SK-N-SH (cell line): ENCODE measurements around the gene HAUS3. TPM values are rescaled to one million over a fixed set of nuclear protein-coding genes. Genes with fewer than 3 reads are reported as not detected.

ENCODE experiments used
- CTCF ChIA-PET: fragments of 300-600, 350-600 bp; formaldehyde crosslinking; extraction: SDS; loops from one replicate; lab custom pipeline; 2021; lab: Yijun Ruan, JAX
- POLR2A ChIA-PET: fragments of 350-600 bp; sonication (Branson Sonifier 250); formaldehyde crosslinking; extraction: SDS; loops from one replicate; lab custom pipeline; 2020; ENCODE audit warnings: antibody characterized with exemption, inconsistent platforms; lab: Yijun Ruan, JAX
- DNase-seq: peaks from one replicate; pipeline ENCODE4 v3.0.0; 2012
- H2AFZ ChIP-seq: fragments of 200-600 bp; sonication (generic); 2 replicates; pipeline ENCODE4 v1.8.1; 2016; ENCODE audit warnings: antibody characterized with exemption, mild to moderate bottlenecking, low read depth
- H3F3A ChIP-seq: fragments of 200-600 bp; sonication (generic); replicated peaks from 2 replicates; pipeline ENCODE3; 2016; ENCODE audit warnings: antibody characterized with exemption, mild to moderate bottlenecking; ENCODE audit not compliant: insufficient read depth
- H3K27ac ChIP-seq, 2 experiments: fragments of 200-500 bp in 1 of 2; fragments of 200-600 bp in 1 of 2; sonication (Bioruptor generic) in 1 of 2; sonication (generic), shearing (Covaris generic) in 1 of 2; 2 replicates each; pipeline versions ENCODE4 v1.5.1 to v1.6.1; 2014 to 2016; ENCODE audit warnings: low read depth in 2 of 2, inconsistent platforms in 1 of 2, low read length in 1 of 2, mild to moderate bottlenecking in 1 of 2, mixed read lengths in 1 of 2
- H3K27me3 ChIP-seq: fragments of 200-600 bp; sonication (generic), shearing (Covaris generic); 2 replicates; pipeline ENCODE4 v1.6.1; 2016; ENCODE audit warnings: mixed run types; ENCODE audit not compliant: insufficient read depth
- H3K36me3 ChIP-seq, 2 experiments: fragments of 200-500 bp in 1 of 2; fragments of 200-600 bp in 1 of 2; sonication (Bioruptor generic) in 1 of 2; sonication (generic) in 1 of 2; replicated peaks in 1 of 2; 2 replicates each; pipeline versions ENCODE3 to v1.5.1; 2014 to 2016; ENCODE audit warnings: low read length in 1 of 2, mild to moderate bottlenecking in 1 of 2; ENCODE audit not compliant: insufficient read depth in 2 of 2, control insufficient read depth in 1 of 2
- H3K4me1 ChIP-seq, 2 experiments: fragments of 200-500 bp in 1 of 2; fragments of 200-600 bp in 1 of 2; sonication (Bioruptor generic) in 1 of 2; sonication (generic), shearing (Covaris generic) in 1 of 2; 2 replicates each; pipeline versions ENCODE4 v1.5.1 to v1.6.1; 2014 to 2016; ENCODE audit warnings: low read depth in 1 of 2, low read length in 1 of 2, mixed run types in 1 of 2; ENCODE audit not compliant: insufficient read depth in 2 of 2, control insufficient read depth in 1 of 2
- H3K4me2 ChIP-seq: fragments of 200-600 bp; sonication (generic), shearing (Covaris generic); 2 replicates; pipeline ENCODE4 v1.6.1; 2017; ENCODE audit warnings: mixed run types
- H3K4me3 ChIP-seq, 2 experiments: fragments of 200-500 bp in 1 of 2; fragments of 200-600 bp in 1 of 2; sonication (Bioruptor generic) in 1 of 2; sonication (generic), shearing (Covaris generic) in 1 of 2; 2 replicates each; pipeline versions ENCODE4 v1.5.1 to v1.8.1; 2014 to 2016; ENCODE audit warnings: low read depth in 2 of 2, inconsistent platforms in 1 of 2, low read length in 1 of 2, mild to moderate bottlenecking in 1 of 2, mixed read lengths in 1 of 2, moderate library complexity in 1 of 2
- H3K79me2 ChIP-seq: fragments of 200-600 bp; sonication (generic); 2 replicates; pipeline ENCODE4 v1.8.1; 2017; ENCODE audit warnings: mild to moderate bottlenecking; ENCODE audit not compliant: insufficient read depth
- H3K9ac ChIP-seq: fragments of 200-600 bp; sonication (generic); 2 replicates; pipeline ENCODE4 v1.6.1; 2017; ENCODE audit warnings: mixed run types
- H3K9me2 ChIP-seq: fragments of 200-600 bp; sonication (generic); 2 replicates; pipeline ENCODE4 v1.6.1; 2017; ENCODE audit warnings: mixed run types
- H3K9me3 ChIP-seq: fragments of 200-600 bp; sonication (generic); 2 replicates; pipeline ENCODE4 v1.6.1; 2017; ENCODE audit warnings: mixed run types, mild to moderate bottlenecking, moderate library complexity
- H4K20me1 ChIP-seq: fragments of 200-600 bp; sonication (generic); 2 replicates; pipeline ENCODE4 v1.6.1; 2017; ENCODE audit warnings: mild to moderate bottlenecking, mixed run types; ENCODE audit not compliant: insufficient read depth
- FOSL2 ChIP-seq: IDR thresholded peaks from 2 replicates; pipeline ENCODE4 v1.4.0; 2012; ENCODE audit warnings: low read depth, mild to moderate bottlenecking, moderate library complexity, borderline replicate concordance
- FOXM1 ChIP-seq: IDR thresholded peaks from 2 replicates; pipeline ENCODE4 v1.4.0; 2012; ENCODE audit warnings: low read depth, mild to moderate bottlenecking
- GATA2 ChIP-seq: sonication (generic); formaldehyde crosslinking; IDR thresholded peaks from 2 replicates; pipeline ENCODE4 v1.5.0; 2020; ENCODE audit warnings: mild to moderate bottlenecking, missing genetic modification reagents
- MXI1 ChIP-seq: IDR thresholded peaks from 2 replicates; pipeline ENCODE4 v1.6.1; 2012; ENCODE audit warnings: mild to moderate bottlenecking, low read depth, low read length, improper control_type of control experiment
- RCOR1 ChIP-seq: fragments of 150-350 bp; IDR thresholded peaks from 2 replicates; pipeline ENCODE4 v1.6.1; 2017; ENCODE audit warnings: antibody characterized with exemption, low read length
- SMC3 ChIP-seq: IDR thresholded peaks from 2 replicates; pipeline ENCODE4 v1.6.1; 2012; ENCODE audit warnings: low read depth, low read length, improper control_type of control experiment
- WGBS: methylation state at CpG from one replicate; pipeline ENCODE4 v1.1.6; 2017; ENCODE audit warnings: low lambda C conversion rate; 5-methylcytosine and 5-hydroxymethylcytosine counted together
- polyA plus RNA-seq, 3 experiments: library from polyadenylated mRNA; depleted of rRNA; stranded (reverse); fragments of >200 nt; gene quantifications; 2 replicates each; pipeline ENCODE4 v1.2.3, GENCODE V29; 2012
- TF ChIP-seq, protein P1 (sequence below): fragments of 200-600 bp; sonication (generic); IDR thresholded peaks from 2 replicates; pipeline ENCODE4 v1.6.1; 2017; ENCODE audit warnings: antibody characterized with exemption, mild to moderate bottlenecking, moderate library complexity
- TF ChIP-seq, protein P2 (sequence below): IDR thresholded peaks from 2 replicates; pipeline ENCODE4 v1.4.0; 2012; ENCODE audit warnings: low read depth
- TF ChIP-seq, protein P3 (sequence below): IDR thresholded peaks from 2 replicates; pipeline ENCODE4 v1.6.1; 2012; ENCODE audit warnings: mild to moderate bottlenecking, low read depth, low read length, moderate library complexity

The HAUS3 gene
- polyA plus RNA-seq, 1 of the 3 experiments (the other 2 are of a cell fraction) = 6.3 TPM

DNA sequence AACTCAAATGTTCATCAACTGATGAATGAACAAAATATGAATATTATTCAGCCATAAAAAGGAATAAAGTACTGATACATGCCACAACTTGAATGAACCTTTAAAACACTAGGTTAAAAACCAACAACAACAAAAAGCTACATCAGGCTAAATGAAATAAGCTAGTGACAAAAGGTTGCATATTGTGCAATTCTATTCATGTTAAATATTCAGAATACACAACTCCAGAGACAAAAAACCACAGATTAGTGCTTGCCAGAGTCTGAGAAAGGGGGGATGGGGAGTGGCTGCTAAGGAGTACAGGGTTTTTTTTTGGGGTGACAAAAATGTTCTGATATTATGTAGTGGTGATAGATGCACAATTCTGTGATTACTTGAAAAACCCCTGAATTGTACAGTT lies 58.5 kb downstream of the HAUS3 start:
- Histone ChIP-seq H3K4me1 (no peaks in the 10 kb centered on the region), H3K4me3 (no peak overlapping the region), H3K79me2 (no peaks in the 10 kb centered on the region)
- POLR2A ChIA-PET = interaction anchor here (0.6 kb wide), 1 partner anchor 960 kb away, joined by 6 read pairs; no protein-coding TSS in a partner anchor
- no peak for TF ChIP-seq FOXM1
- TF ChIP-seq, all 33 proteins: peak for 0
- Histone ChIP-seq H3F3A (peaks cover 3% of the 10 kb centered on the region), H3K9me2 (no peaks in the 10 kb centered on the region), H4K20me1 (no peaks in the 10 kb centered on the region), H3K27me3 (no peaks in the 10 kb centered on the region), H2AFZ (no peak overlapping the region), H3K9me3 (no peaks in the 10 kb centered on the region), H3K36me3 (no peaks in the 10 kb centered on the region), H3K4me2 (no peak overlapping the region), H3K27ac (no peak overlapping the region), H3K9ac (no peak overlapping the region)
- CTCF ChIA-PET = interaction anchor here (0.8 kb wide), 1 partner anchor 11 kb away, joined by 3 read pairs; no protein-coding TSS in a partner anchor
- no peak for DNase-seq

DNA sequence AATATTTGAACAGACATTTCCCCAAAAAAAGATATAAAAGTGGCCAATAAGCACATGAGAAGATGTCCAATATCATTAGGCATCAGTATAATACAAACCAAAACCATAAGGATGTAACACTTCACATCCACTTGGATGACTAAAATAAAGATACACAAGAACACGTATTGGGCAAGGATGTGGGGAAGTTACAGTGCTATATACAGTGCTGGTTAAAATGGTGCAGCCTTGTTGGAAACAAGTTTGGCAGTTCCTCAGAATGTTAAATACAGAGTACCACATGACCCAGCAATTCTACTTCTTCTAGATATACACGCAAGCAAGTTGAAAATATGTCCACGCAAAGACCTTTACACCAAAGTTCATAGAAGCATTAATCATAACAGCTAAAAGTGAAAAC lies 58.9 kb downstream of the HAUS3 start:
- Histone ChIP-seq H3K27me3 (no peaks in the 10 kb centered on the region), H3K4me2 (no peak overlapping the region), H3K36me3 (no peaks in the 10 kb centered on the region), H3K9me2 (no peaks in the 10 kb centered on the region), H3K27ac (no peak overlapping the region), H3K79me2 (no peaks in the 10 kb centered on the region), H3K9ac (no peak overlapping the region), H3F3A (peaks cover 3% of the 10 kb centered on the region), H2AFZ (no peak overlapping the region), H3K4me1 (no peaks in the 10 kb centered on the region), H3K4me3 (no peak overlapping the region), H4K20me1 (no peaks in the 10 kb centered on the region), H3K9me3 (no peaks in the 10 kb centered on the region)
- ChIA-PET CTCF (interaction anchor here (0.8 kb wide), 1 partner anchor 10 kb away, joined by 3 read pairs; no protein-coding TSS in a partner anchor), POLR2A (no interaction called here)
- 88% methylated on average over 3 of the region's 3 CpGs for WGBS
- no peak for DNase-seq
- TF ChIP-seq MXI1 = no peak
- TF ChIP-seq GATA2 = no peak
- TF ChIP-seq, protein P1, sequence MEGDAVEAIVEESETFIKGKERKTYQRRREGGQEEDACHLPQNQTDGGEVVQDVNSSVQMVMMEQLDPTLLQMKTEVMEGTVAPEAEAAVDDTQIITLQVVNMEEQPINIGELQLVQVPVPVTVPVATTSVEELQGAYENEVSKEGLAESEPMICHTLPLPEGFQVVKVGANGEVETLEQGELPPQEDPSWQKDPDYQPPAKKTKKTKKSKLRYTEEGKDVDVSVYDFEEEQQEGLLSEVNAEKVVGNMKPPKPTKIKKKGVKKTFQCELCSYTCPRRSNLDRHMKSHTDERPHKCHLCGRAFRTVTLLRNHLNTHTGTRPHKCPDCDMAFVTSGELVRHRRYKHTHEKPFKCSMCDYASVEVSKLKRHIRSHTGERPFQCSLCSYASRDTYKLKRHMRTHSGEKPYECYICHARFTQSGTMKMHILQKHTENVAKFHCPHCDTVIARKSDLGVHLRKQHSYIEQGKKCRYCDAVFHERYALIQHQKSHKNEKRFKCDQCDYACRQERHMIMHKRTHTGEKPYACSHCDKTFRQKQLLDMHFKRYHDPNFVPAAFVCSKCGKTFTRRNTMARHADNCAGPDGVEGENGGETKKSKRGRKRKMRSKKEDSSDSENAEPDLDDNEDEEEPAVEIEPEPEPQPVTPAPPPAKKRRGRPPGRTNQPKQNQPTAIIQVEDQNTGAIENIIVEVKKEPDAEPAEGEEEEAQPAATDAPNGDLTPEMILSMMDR = no peak
- TF ChIP-seq, protein P2, sequence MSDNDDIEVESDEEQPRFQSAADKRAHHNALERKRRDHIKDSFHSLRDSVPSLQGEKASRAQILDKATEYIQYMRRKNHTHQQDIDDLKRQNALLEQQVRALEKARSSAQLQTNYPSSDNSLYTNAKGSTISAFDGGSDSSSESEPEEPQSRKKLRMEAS = no peak
- no peak for TF ChIP-seq FOSL2
- no peak for TF ChIP-seq SMC3
- TF ChIP-seq RCOR1 = no peak
- TF ChIP-seq, protein P3, sequence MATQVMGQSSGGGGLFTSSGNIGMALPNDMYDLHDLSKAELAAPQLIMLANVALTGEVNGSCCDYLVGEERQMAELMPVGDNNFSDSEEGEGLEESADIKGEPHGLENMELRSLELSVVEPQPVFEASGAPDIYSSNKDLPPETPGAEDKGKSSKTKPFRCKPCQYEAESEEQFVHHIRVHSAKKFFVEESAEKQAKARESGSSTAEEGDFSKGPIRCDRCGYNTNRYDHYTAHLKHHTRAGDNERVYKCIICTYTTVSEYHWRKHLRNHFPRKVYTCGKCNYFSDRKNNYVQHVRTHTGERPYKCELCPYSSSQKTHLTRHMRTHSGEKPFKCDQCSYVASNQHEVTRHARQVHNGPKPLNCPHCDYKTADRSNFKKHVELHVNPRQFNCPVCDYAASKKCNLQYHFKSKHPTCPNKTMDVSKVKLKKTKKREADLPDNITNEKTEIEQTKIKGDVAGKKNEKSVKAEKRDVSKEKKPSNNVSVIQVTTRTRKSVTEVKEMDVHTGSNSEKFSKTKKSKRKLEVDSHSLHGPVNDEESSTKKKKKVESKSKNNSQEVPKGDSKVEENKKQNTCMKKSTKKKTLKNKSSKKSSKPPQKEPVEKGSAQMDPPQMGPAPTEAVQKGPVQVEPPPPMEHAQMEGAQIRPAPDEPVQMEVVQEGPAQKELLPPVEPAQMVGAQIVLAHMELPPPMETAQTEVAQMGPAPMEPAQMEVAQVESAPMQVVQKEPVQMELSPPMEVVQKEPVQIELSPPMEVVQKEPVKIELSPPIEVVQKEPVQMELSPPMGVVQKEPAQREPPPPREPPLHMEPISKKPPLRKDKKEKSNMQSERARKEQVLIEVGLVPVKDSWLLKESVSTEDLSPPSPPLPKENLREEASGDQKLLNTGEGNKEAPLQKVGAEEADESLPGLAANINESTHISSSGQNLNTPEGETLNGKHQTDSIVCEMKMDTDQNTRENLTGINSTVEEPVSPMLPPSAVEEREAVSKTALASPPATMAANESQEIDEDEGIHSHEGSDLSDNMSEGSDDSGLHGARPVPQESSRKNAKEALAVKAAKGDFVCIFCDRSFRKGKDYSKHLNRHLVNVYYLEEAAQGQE = no peak
